Dermis blood vessel endothelial cell (primary cell): ENCODE data around the gene DOCK9. TPM values are rescaled to one million over a fixed set of nuclear protein-coding genes. Genes with fewer than 3 reads are reported as not detected.
A peak's percentile ranks its signal among the peaks of the same experiment; 100 is the strongest.

Experiments
- DNase-seq: peaks from one replicate; pipeline ENCODE4 v3.0.0; 2010
- total RNA-seq: library from RNA; depleted of rRNA; stranded (reverse); fragments of >200 nt; gene quantifications from 2 replicates; pipeline ENCODE4 v1.2.3, GENCODE V29; 2014

The DOCK9 gene
- 556 and 666 TPM in 2 replicates for total RNA-seq

GRCh38 chr13:98977568-98978265 is at the start of gene DOCK9:
Gene DOCK9, minus strand, starts transcription at chr13:98978064. Its CDS starts 155 bp downstream, at chr13:98977909.
- peak; percentile 92 for DNase-seq

GRCh38 chr13:99027260-99027659 is 49.4 kb upstream of the DOCK9 start:
- no peak for DNase-seq

GRCh38 chr13:99022941-99023340 is 45.1 kb upstream of the DOCK9 start:
- no peak for DNase-seq

DNA sequence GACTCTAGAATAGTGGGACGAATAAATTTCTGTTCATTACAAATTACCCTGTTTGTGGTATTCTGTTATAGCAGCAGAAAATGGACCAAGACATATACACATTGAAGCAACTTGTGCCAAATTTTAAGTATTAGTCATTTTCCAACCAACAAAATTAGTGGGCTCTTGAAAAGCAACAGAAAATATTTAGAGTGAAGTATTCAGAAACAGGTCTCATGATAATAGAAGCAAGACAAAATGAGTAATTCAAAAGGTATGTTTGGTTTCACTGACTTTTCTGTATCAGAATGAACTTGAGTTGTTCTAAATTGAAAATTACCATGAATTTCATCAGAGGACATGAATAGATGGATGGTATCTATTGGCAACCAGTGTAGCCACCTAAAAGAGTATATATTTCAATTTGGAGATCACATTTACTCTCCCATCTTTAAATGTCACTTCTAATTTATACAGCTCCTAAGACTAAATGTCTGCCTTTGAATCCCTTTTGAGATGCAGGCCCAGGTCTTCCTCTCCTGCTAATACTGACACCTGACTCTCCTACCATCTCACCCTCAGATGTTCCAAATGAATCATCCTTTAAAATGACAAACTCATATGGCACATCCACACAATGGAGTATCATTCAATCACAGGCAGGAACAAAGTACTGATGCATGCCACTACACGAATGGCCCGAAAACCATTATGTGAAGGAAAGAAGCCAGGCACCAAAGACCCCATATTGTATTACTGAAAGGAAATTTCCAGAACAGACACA is 40.7 kb upstream of the DOCK9 start:
- no peak for DNase-seq

DNA sequence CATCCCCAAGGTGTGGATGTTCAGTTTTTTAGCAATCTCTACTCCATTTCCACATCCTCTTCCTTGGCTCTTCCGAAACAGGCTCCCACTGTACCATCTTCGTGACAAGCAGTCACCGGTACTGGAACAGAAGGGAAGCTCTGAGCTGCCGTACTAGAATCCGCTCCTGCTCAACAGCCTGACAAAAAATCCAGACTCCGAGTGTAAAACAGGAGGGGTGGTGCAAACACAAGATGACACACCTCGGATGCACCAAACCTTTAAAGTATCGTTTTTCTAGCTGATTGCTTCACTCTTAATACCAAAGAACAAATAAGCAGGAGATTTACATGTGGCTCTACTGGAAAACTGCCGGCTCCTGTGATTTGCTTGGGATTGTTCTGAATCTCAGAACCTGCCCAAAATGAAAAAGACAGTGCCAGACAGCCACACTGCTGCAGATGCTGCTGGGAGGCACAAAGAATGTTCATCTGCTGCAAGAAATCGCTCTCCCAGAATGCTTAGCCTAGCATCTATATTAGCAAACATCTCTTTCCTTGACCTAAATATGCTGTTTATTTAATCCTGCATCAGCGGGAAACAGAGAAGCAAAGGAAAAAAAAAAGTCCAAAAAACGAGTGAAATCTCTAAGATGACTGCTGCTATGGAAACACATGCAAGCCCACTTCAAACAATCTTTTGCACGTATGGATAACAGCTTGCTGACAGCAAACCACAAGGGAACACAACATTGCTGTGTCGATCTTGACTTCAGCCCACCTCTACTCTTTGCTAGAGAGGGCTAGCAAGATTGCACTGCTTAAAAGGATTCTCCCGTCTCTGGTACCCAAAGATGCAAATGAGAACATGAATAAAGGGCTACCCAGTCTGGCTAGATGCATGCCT is 38.0 kb upstream of the DOCK9 start:
- no peak for DNase-seq

GRCh38 chr13:99014522-99014921 is 36.7 kb upstream of the DOCK9 start:
- DNase-seq: no peak

GRCh38 chr13:99013951-99014350 is 36.1 kb upstream of the DOCK9 start:
- no peak for DNase-seq

DNA sequence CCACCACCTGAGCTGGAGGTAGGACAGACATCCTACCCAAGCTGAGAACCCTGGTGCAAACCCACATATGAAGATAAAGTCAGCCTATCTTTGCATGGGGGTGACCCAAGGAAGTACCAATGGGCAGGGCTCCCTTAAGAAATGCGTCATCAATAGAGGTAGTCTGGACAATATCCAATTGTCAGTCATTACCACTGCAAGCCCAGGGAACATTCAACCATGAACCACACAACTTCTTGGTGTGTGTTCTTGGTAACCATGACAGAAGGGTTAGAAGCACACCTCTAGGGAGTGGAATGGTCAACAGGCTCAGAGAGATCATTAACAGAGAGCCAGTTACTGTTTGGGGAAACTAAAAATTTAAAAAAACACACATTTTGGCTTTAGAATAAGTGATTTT is 34.7 kb upstream of the DOCK9 start:
- DNase-seq: no peak

GRCh38 chr13:99009987-99010551 is 32.2 kb upstream of the DOCK9 start:
- no peak for DNase-seq

- no peak for DNase-seq
These were observed 30.7 kb upstream of the DOCK9 start for GRCh38 chr13:99008577-99008976.

DNA sequence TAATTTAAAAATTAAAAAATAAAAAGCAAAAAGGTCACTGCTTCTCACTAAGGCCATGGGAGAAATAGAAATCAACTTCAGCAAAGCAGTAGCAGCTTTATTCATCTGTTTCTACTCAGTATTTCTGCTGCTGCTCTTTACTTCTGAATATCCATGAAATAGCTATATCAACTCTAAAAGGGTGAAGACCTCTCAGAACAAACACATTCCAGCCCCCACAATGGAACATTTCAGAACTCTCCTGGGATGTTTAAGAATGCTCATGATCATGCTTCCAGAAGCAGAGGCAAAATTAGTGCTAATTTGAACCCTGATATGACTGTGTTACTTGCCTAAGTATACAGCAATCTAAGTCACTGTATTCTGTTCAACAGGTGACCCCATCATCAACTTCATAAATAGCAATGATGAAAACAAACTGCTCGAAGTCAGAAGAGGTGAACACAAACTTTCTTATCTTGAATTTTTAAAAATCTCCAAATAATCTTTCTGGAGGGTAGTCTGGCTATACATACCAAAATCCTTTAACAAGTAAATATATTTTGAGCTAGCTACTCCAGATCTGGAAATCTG is 29.6 kb upstream of the DOCK9 start:
- no peak for DNase-seq

DNA sequence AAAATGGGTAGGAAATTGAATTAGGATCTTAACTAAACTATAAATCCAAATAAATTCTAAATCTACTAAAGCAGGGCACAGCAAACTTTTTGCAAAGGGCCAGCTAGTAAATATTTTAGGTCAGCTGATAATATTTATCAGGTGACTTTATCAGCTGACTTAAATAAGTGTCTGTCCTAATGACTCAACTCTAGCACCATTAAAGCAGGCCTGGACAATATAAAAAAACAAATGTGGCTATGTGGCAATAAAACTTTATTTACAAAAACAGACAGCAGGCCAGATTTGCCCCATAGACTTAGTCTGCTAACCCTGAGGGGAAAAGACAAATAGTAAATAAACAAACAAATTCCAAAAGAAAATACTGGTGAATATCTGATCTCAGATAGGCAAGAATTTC is 27.7 kb upstream of the DOCK9 start:
- no peak for DNase-seq

DNA sequence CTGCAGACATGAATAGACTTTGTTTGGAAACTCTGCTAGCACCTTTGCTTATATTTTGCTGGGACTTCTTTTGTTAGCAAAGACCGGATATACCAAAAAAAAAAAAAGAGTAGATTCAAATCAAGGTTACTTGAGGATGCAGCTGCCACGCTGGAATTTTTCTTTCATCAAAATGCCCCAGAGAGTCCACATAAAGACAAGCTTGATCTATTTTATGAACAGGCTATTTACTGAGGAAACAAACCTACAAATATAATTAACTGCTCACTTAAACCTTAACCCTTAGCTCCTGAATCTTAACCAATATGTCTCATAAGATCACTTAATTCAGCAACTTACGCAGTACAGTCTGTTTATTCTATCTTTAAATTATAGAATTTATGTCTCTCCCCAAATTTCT is 27.1 kb upstream of the DOCK9 start:
- DNase-seq: peak; percentile 86

- peak; percentile 56 for DNase-seq
These were observed 26.1 kb upstream of the DOCK9 start for GRCh38 chr13:99003851-99004471.

DNA sequence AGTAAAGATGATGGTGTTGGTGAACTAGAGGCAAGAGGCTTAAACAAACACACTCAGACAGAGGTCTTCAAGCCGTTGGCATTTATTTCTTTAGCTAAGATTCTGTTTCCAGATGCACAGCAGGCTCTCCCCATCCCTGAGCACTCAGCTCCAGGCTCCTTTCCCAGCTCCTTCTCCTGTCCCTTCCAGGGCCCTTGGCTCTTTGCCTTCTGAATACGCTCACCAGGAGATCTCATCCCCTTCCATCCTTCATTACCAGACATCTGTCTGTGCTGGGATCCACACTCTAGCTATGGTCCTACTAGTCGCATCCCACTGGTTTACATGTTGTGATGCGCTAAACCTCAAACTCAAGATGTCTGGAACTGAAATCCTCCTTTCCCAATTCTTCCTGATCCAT is 25.3 kb upstream of the DOCK9 start:
- no peak for DNase-seq

DNA sequence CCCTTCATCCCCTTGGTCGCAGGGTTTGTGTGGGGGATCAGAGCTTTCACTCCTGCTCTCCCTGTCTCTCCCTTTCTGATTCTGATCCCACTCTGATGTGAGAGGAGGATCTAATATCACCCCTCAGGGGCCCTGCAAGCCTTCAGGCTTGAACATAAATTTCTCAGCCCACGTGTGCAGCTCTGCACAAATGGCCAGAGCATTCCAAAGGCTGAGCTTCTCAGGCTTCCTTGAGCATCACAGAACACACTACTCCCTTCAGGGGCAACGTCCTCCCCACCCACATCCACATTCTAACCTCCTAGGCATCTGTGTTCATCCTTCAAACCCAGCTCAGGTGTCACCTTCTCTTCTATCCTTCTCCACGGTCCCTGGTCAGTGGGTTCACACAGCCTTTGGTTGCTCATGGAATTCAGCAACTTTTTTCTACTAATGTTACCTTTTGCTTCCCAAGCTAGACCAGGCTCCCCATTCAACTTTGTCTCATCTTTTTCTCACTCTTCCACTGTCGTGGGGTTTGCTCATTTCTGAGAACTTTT is 24.4 kb upstream of the DOCK9 start:
- no peak for DNase-seq

- no peak for DNase-seq
These were observed 22.3 kb upstream of the DOCK9 start for GRCh38 chr13:99000137-99000536.

DNA sequence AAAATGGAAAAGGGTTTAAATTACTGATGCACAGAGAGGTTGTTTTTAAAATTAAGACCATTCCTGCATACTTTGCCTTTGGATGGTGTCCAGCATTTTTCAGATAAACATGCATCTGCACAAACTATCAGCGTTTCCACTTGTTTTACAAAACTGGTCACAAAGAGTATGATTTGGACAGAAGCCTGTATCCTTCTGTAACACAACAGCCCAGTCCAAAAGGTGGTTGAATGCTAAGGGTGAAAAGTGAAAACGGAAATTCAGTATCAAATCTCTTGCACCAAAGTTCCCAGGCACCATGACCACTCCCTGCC is 21.7 kb upstream of the DOCK9 start:
- DNase-seq: peak; percentile 50

- peak; percentile 48 for DNase-seq
These were observed 21.2 kb upstream of the DOCK9 start for GRCh38 chr13:98998831-98999638.

- DNase-seq: peak; percentile 45
These were observed 20.1 kb upstream of the DOCK9 start for GRCh38 chr13:98997738-98998641.
